CD4-positive, alpha-beta memory T cell (primary cell): ENCODE results near the gene FBXL15. TPM values are rescaled to one million over a fixed set of nuclear protein-coding genes. Genes with fewer than 3 reads are reported as not detected.

Experiments
- CTCF ChIA-PET: fragments of 350-600 bp; sonication (Branson Sonifier 250); formaldehyde crosslinking; loops from one replicate; lab custom pipeline; 2021; ENCODE audit warnings: inconsistent platforms; ENCODE audit not compliant: partially characterized antibody; lab: Charles Lee
- POLR2A ChIA-PET: fragments of 350-600 bp; sonication (Branson Sonifier 250); formaldehyde crosslinking; loops from one replicate; lab custom pipeline; 2021; ENCODE audit not compliant: partially characterized antibody; lab: Charles Lee
- DNase-seq, 5 donors: peaks; one replicate each; pipeline versions ENCODE4 v3.0.0 to v3.0.0-alpha.2; 2020 to 2022; ENCODE audit warnings: mixed read lengths in 1 of 5
- H3K27ac ChIP-seq: one replicate; pipeline ENCODE4 v1.7.0; 2013; ENCODE audit warnings: low read depth, low read length
- H3K27me3 ChIP-seq: 2 replicates; pipeline ENCODE4 v1.7.0; 2013; ENCODE audit warnings: mild to moderate bottlenecking, low read length, moderate library complexity; ENCODE audit not compliant: insufficient read depth
- H3K36me3 ChIP-seq: 2 replicates; pipeline ENCODE4 v1.7.0; 2013; ENCODE audit warnings: mild to moderate bottlenecking, low read length, moderate library complexity; ENCODE audit not compliant: insufficient read depth
- H3K4me1 ChIP-seq: 2 replicates; pipeline ENCODE4 v1.7.0; 2013; ENCODE audit warnings: mild to moderate bottlenecking, low read length, moderate library complexity; ENCODE audit not compliant: insufficient read depth
- H3K4me3 ChIP-seq, 2 donors: one replicate each; pipeline ENCODE4 v1.7.0; 2013; ENCODE audit warnings: low read length in 2 of 2, mild to moderate bottlenecking in 1 of 2
- H3K9me3 ChIP-seq, 2 donors: one replicate each; pipeline ENCODE4 v1.7.0; 2013; ENCODE audit warnings: low read length in 2 of 2, control low read depth in 1 of 2; ENCODE audit not compliant: control insufficient read depth in 1 of 2
- H3K27ac Mint-ChIP-seq, 7 donors: one replicate each; pipeline ENCODE4 v1.8.0; 2020 to 2021; ENCODE audit warnings: mixed read lengths in 7 of 7, mild to moderate bottlenecking in 6 of 7, inconsistent platforms in 3 of 7, moderate library complexity in 3 of 7
- H3K27me3 Mint-ChIP-seq, 2 donors: one replicate each; pipeline ENCODE4 v1.8.0; 2020 to 2021; ENCODE audit warnings: mixed read lengths in 2 of 2
- H3K36me3 Mint-ChIP-seq, 2 donors: one replicate each; pipeline ENCODE4 v1.8.0; 2020 to 2021; ENCODE audit warnings: mixed read lengths in 2 of 2, inconsistent platforms in 1 of 2, mild to moderate bottlenecking in 1 of 2
- H3K4me1 Mint-ChIP-seq, 4 donors: one replicate each; pipeline ENCODE4 v1.8.0; 2020 to 2021; ENCODE audit warnings: mixed read lengths in 4 of 4, mild to moderate bottlenecking in 1 of 4
- H3K4me3 Mint-ChIP-seq, 8 donors: one replicate each; pipeline ENCODE4 v1.8.0; 2020 to 2021; ENCODE audit warnings: mixed read lengths in 8 of 8, mild to moderate bottlenecking in 7 of 8, moderate library complexity in 6 of 8, inconsistent platforms in 3 of 8
- H3K9me3 Mint-ChIP-seq, 8 donors: one replicate each; pipeline ENCODE4 v1.8.0; 2020 to 2021; ENCODE audit warnings: mixed read lengths in 8 of 8, mild to moderate bottlenecking in 5 of 8, inconsistent platforms in 3 of 8, moderate library complexity in 1 of 8
- intact Hi-C: fragments of 100-400 bp; cut with micrococcal nuclease; formaldehyde crosslinking; loops from one replicate; pipeline ENCODE4 v1.15.1; 2023
- polyA plus RNA-seq, 2 donors: library from polyadenylated mRNA; unstranded; fragments of 300-500 nt; fragmentation: Illumina TruSeq; gene quantifications; one replicate each; pipeline ENCODE4 v1.2.3, GENCODE V29; 2021
- total RNA-seq, 2 experiments: library from RNA; stranded (reverse); gene quantifications; one replicate each; pipeline ENCODE4 v1.2.3, GENCODE V29; 2021

Gene FBXL15
- total and polyA plus RNA-seq, 4 experiments from 2014 or later, result 21.1 to 44.5 (median 25.8) TPM

- Histone ChIP-seq H3K9me3 (no peaks in the 10 kb centered on the region), H3K4me3 (no peak overlapping the region), H3K4me1 (peaks cover 25% of the 10 kb centered on the region), H3K36me3 (no peaks in the 10 kb centered on the region), H3K27me3 (peaks cover 23% of the 10 kb centered on the region), H3K27ac (no peak overlapping the region)
- intact Hi-C loops, result no loop called here
- ChIA-PET POLR2A (interaction anchor here (1.0 to 1.6 kb wide), 3 partner anchors 19 to 37 kb away, joined by 3 to 5 read pairs (median 5); no protein-coding TSS in a partner anchor), CTCF (interaction anchor here (0.6 to 1.9 kb wide), 2 partner anchors 10 to 14 kb away, joined by 3 to 10 read pairs; no protein-coding TSS in a partner anchor)
- Mint-ChIP-seq H3K27ac (peak overlapping the region in 2 of 7 donors; percentile 20 to 37), H3K36me3 (peaks cover 0 to 3% of the 10 kb centered on the region in 2 donors), H3K4me1 (peaks cover 12 to 38% (median 22%) of the 10 kb centered on the region in 4 donors), H3K9me3 (peaks cover 0 to 3% (median 0%) of the 10 kb centered on the region in 8 donors), H3K27me3 (peaks cover 27 to 48% of the 10 kb centered on the region in 2 donors), H3K4me3 (no peak overlapping the region)
- DNase-seq, result peak in 1 of 5 donors; percentile 36
Observed at GRCh38 chr10:102413806-102414561, 6.7 kb upstream of the FBXL15 start.

- Mint-ChIP-seq H3K4me3 (no peak overlapping the region), H3K27me3 (peaks cover 24 to 46% of the 10 kb centered on the region in 2 donors), H3K9me3 (peaks cover 0 to 3% (median 0%) of the 10 kb centered on the region in 8 donors), H3K27ac (peak overlapping the region in 2 of 7 donors; percentile 19 to 20), H3K4me1 (peaks cover 10 to 41% (median 21%) of the 10 kb centered on the region in 4 donors), H3K36me3 (peaks cover 0 to under 1% of the 10 kb centered on the region in 2 donors)
- H3K27ac ChIP-seq, result no peak overlapping the region
- no peaks in the 10 kb centered on the region for H3K9me3 ChIP-seq
- H3K4me3 ChIP-seq, result no peak overlapping the region
- no peaks in the 10 kb centered on the region for H3K36me3 ChIP-seq
- intact Hi-C loops, result no loop called here
- POLR2A ChIA-PET, result interaction anchor here (1.0 to 1.4 kb wide), 3 partner anchors 10 to 20 kb away, joined by 3 read pairs; partner anchors contain the start of gene CUEDC2
- peaks cover 27% of the 10 kb centered on the region for H3K4me1 ChIP-seq
- peak in 1 of 5 donors; percentile 36 for DNase-seq
- H3K27me3 ChIP-seq, result peaks cover 19% of the 10 kb centered on the region
- CTCF ChIA-PET, result interaction anchor here (1.4 kb wide), 2 partner anchors 14 to 16 kb away, joined by 4 to 5 read pairs; no protein-coding TSS in a partner anchor
Observed at GRCh38 chr10:102414749-102415148, 5.9 kb upstream of the FBXL15 start.

- Histone ChIP-seq H3K4me1 (peaks cover 25% of the 10 kb centered on the region), H3K27ac (no peak overlapping the region), H3K4me3 (no peak overlapping the region), H3K27me3 (peaks cover 13% of the 10 kb centered on the region), H3K9me3 (no peaks in the 10 kb centered on the region), H3K36me3 (no peaks in the 10 kb centered on the region)
- intact Hi-C loops, result no loop called here
- Mint-ChIP-seq H3K4me1 (peaks cover 12 to 45% (median 23%) of the 10 kb centered on the region in 4 donors), H3K9me3 (peaks cover 0 to 6% (median 0%) of the 10 kb centered on the region in 8 donors), H3K27me3 (peaks cover 16 to 36% of the 10 kb centered on the region in 2 donors), H3K27ac (peak overlapping the region in 1 of 7 donors; percentile 61), H3K4me3 (no peak overlapping the region), H3K36me3 (peaks cover 0 to 8% of the 10 kb centered on the region in 2 donors)
- ChIA-PET POLR2A (interaction anchor here (1.4 kb wide), 1 partner anchor 16 kb away, joined by 3 read pairs; the partner anchor contains the start of gene CUEDC2), CTCF (interaction anchor here (0.8 to 1.4 kb wide), 2 partner anchors 16 to 17 kb away, joined by 4 read pairs; no protein-coding TSS in a partner anchor)
- DNase-seq, result peak in 1 of 5 donors; percentile 38
Observed at GRCh38 chr10:102416283-102416682, 4.4 kb upstream of the FBXL15 start.

- DNase-seq, result peak in 1 of 5 donors; percentile 32
- Mint-ChIP-seq H3K36me3 (peaks cover 0 to 8% of the 10 kb centered on the region in 2 donors), H3K27ac (no peak overlapping the region), H3K4me3 (no peak overlapping the region), H3K9me3 (peaks cover 0 to 6% (median 0%) of the 10 kb centered on the region in 8 donors), H3K27me3 (peaks cover 14 to 32% of the 10 kb centered on the region in 2 donors), H3K4me1 (peaks cover 12 to 41% (median 21%) of the 10 kb centered on the region in 4 donors)
- Histone ChIP-seq H3K27me3 (peaks cover 13% of the 10 kb centered on the region), H3K36me3 (no peaks in the 10 kb centered on the region), H3K9me3 (no peaks in the 10 kb centered on the region), H3K4me3 (no peak overlapping the region), H3K4me1 (peaks cover 25% of the 10 kb centered on the region), H3K27ac (no peak overlapping the region)
- CTCF ChIA-PET, result interaction anchor here (0.8 kb wide), 1 partner anchor 16 kb away, joined by 4 read pairs; no protein-coding TSS in a partner anchor
- intact Hi-C loops, result no loop called here
- POLR2A ChIA-PET, result no interaction called here
Observed at GRCh38 chr10:102416695-102417094, 3.9 kb upstream of the FBXL15 start.

GRCh38 chr10:102418622-102419268, 1.9 kb upstream of the FBXL15 start, which contains the start of gene PSD:
Gene PSD, minus strand, starts transcription at chr10:102418785. Its CDS starts 1,747 bp downstream, at chr10:102417038.
- Mint-ChIP-seq H3K9me3 (peaks cover 0 to 5% (median 0%) of the 10 kb centered on the region in 8 donors), H3K27ac (peak within 1 kb of the TSS in 3 of 7 donors; percentile 71 to 96 (median 85)), H3K36me3 (peaks cover 0 to 8% of the 10 kb centered on the region in 2 donors), H3K27me3 (peaks cover 13 to 29% of the 10 kb centered on the region in 2 donors), H3K4me3 (peak within 1 kb of the TSS; percentile 90 to 99 (median 96)), H3K4me1 (peaks cover 14 to 48% (median 33%) of the 10 kb centered on the region in 4 donors)
- Histone ChIP-seq H3K36me3 (peaks cover 6% of the 10 kb centered on the region), H3K4me1 (peaks cover 37% of the 10 kb centered on the region), H3K27ac (no peak within 1 kb of the TSS), H3K4me3 (peak within 1 kb of the TSS; percentile 61 to 90), H3K27me3 (peaks cover 13% of the 10 kb centered on the region), H3K9me3 (no peaks in the 10 kb centered on the region)
- intact Hi-C loops, result no loop called here
- DNase-seq, result peak in 1 of 5 donors; percentile 24
- POLR2A ChIA-PET, result no interaction called here
- CTCF ChIA-PET, result no interaction called here

GRCh38 chr10:102419269-102420180, 1.1 kb upstream of the FBXL15 start:
- intact Hi-C loops, result loop anchor here (1.0 kb wide), 1 partner anchor 83 kb away; the partner anchor contains the start of gene ACTR1A
- H3K4me1 ChIP-seq, result peaks cover 37% of the 10 kb centered on the region
- CTCF ChIA-PET, result interaction anchor here (1.1 to 5.6 kb wide), 7 partner anchors 15 to 188 kb away, joined by 3 to 42 read pairs (median 9); partner anchors contain the start of genes ACTR1A and CUEDC2
- peaks cover 0 to 5% (median 0%) of the 10 kb centered on the region in 8 donors for H3K9me3 Mint-ChIP-seq
- peaks cover 10% of the 10 kb centered on the region for H3K36me3 ChIP-seq
- H3K9me3 ChIP-seq, result no peaks in the 10 kb centered on the region
- H3K4me1 Mint-ChIP-seq, result peaks cover 14 to 53% (median 33%) of the 10 kb centered on the region in 4 donors
- peak overlapping the region; percentile 90 to 99 (median 96) for H3K4me3 Mint-ChIP-seq
- peaks cover 0 to 8% of the 10 kb centered on the region in 2 donors for H3K36me3 Mint-ChIP-seq
- POLR2A ChIA-PET, result interaction anchor here (1.0 to 8.2 kb wide), 14 partner anchors 9 to 281 kb away, joined by 3 to 198 read pairs (median 20); partner anchors contain the start of genes ACTR1A, C10orf95, CUEDC2 and GBF1
- peak overlapping the region; percentile 61 to 90 for H3K4me3 ChIP-seq
- DNase-seq, result peak; percentile 53 to 75 (median 70)
- H3K27ac Mint-ChIP-seq, result peak overlapping the region in 4 of 7 donors; percentile 65 to 98 (median 96)
- H3K27ac ChIP-seq, result no peak overlapping the region
- H3K27me3 Mint-ChIP-seq, result peaks cover 13 to 23% of the 10 kb centered on the region in 2 donors
- peaks cover 13% of the 10 kb centered on the region for H3K27me3 ChIP-seq
